Kasumi-1 (cell line): Measurements from ENCODE around the gene AKR1A1.
"Not testable (repeated sequence)": the region's sequence is repeated elsewhere in the genome, so short reads cannot be mapped to it uniquely, and the experiment has no call there.

Source experiments
- DNase-seq, 2 experiments: peaks; one replicate each; lab custom pipeline; 2025; lab: John Stamatoyannopoulos, UW

The AKR1A1 gene

DNA sequence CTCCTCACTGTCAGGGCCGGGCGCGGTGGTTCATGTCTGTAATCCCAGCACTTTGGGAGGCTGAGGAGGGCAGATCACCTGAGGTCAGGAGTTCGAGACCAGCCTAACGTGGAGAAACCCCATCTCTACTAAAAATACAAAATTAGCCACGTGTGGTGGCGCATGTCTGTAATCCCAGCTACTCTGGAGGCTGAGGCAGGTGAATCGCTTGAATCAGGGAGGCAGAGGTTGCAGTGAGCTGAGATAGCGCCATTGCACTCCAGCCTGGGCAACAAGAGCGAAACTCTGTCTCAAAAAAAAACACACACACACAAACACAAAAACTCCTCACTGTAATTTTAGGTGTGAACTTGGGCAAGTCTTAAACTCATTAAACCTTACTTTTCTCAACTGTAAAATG lies 26.7 kb upstream of the AKR1A1 start:
- DNase-seq = not testable (repeated sequence)

DNA sequence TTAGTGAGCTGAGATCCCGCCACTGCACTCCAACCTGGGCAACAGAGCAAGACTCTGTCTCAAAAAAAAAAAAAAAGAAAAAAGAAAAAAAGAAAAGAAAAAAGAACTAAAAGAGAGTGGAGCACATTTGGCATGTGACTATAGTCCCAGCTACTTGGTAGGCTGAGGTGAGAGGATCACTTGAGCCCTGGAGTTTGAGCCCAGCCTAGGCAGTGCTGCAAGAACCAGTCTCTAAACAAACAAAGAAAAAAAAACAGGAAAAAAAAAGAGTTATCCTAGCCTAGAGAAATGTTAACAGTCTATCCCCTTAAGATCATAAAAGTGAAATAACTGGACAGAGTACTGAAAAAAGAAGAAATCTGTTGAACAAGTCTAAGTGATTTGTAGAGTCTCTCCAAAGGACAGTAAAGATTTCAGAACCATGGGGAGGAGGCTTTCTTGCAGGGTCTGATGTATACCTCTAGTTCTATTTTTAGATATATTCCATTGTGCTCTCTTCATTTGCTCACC lies 24.4 kb upstream of the AKR1A1 start:
- no peak for DNase-seq

DNA sequence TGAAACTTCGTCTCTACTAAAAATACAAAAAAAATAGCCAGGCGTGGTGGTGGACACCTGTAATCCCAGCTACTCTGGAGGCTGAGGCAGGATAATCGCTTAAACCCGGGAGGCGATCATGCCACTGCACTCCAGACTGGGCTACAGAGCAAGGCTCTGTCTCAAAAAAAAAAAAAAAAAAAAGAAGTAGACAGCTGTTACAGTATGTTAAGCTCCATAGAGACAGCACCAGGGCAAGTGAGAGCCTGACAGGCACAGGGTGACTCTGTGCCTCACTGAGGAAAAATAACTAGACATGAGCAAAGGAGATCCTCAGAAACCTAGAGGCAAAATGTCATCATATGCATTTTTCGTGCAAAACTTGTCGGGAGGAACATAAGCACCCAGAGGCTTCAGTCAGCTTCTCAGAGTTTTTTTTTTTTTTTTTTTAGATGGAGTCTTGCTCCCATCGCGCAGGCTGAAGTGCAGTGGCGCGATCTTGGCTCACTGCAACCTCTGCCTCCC lies 19.9 kb upstream of the AKR1A1 start:
- no peak for DNase-seq

DNA sequence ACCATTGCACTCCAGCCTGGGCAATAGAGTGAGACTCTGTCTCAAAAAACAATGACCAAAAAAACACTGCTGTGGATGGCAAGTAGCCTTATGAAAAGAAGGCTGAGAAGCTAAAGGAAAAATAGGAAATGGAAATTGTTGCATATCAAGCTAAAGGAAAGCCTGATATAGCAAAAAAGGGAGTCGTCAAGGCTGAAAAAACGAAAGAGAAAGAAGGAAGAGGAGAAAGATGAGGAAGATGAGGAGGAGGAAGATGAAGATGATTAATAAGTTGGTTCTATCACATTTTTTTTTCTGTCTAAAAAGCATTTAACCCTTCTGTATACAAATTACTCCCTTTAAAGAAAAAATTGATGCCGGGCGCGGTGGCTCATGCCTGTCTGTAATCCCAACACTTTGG lies 18.8 kb upstream of the AKR1A1 start:
- no peak for DNase-seq

DNA sequence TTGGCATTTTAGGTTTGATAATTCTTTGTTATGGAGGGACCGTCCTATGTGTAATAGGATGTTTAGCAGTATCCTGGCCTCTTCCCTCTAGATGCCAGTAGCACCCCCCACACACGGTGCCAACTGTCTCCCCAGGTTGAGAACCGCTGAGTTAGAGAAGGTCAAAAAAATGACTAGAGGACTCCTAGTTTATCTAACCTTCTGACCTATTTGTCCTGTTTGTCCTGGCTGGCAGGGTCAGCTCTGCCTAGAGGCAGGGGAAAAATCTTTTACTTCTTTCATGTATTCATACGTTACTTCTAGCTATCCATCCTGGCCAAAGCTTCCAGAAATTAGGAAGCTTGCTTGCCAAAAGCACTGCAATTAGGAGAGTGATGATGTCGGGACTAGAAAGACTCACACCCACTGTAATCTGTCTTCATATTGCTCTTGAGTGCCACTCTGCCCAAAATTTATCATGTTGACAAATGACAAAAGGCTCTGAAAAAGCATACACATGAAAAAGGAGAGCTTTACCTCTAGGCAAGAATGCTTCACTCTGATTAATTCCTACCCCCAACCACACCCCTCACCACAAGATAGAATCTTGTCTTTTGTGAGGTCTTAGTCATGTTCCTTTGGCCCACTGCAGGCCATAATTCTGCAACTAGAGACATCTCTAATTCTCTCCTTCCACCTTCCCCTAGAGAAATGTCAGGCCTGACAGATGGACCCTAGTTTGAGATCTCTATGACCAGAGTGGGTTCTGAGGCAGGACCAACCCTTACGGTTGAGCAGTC lies 14.4 kb upstream of the AKR1A1 start:
- no peak for DNase-seq

DNA sequence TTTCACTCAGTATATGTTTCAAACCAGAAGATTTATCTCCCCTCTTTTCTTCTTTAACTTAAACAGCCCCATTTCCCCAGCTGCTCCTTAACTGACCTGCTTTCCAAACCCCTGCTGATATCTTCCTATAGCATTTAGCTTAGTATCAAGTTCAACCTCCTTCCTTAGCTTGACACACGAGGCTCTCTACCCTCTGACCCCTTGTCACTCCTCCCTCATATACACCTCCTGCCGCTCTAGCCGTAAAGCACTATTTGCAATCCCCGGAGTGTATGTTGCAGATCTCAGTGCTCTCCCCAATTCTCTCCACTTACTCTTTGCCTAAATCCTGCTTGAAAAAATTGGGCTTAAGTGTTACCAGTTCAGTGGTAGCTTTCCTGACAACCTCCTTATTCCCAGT lies 13.7 kb upstream of the AKR1A1 start:
- no peak for DNase-seq

DNA sequence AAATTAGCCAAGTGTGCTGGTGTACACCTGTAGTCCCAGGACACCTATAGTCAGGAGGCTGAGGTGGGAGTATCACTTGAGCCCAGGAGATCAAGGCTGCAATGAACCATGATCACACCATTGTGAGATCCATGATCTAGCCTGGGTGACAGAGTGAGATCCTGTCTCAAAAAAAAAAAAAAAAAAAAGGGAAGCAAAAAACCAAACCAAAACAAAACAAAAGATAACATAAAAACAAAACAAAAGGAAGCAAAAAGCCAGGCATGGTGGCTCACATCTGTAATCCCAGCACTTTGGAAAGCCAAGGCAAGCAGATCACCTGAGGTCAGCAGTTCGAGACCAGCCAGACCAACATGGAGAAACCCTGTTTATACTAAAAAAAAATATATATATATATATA lies 9.4 kb upstream of the AKR1A1 start:
- DNase-seq = no peak

DNA sequence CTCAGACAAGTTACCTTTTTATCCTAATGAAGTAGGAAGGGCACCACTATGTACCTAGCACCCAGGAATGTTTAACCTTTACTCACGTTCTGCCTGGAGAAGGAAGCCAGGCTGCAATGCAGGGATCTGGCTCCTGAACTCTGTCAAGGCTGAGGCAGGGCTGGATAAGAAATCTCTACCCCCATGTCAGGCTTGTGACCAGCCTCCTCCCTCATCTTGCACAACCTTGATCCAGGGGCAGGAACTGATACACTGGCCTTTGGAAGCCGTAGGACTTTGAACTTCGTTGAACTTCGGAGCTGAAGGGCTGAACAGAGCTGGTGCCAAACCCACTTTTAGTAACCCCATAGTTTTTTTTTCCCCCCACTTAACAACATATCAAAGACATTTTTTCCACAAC lies 8.0 kb upstream of the AKR1A1 start:
- no peak for DNase-seq

DNA sequence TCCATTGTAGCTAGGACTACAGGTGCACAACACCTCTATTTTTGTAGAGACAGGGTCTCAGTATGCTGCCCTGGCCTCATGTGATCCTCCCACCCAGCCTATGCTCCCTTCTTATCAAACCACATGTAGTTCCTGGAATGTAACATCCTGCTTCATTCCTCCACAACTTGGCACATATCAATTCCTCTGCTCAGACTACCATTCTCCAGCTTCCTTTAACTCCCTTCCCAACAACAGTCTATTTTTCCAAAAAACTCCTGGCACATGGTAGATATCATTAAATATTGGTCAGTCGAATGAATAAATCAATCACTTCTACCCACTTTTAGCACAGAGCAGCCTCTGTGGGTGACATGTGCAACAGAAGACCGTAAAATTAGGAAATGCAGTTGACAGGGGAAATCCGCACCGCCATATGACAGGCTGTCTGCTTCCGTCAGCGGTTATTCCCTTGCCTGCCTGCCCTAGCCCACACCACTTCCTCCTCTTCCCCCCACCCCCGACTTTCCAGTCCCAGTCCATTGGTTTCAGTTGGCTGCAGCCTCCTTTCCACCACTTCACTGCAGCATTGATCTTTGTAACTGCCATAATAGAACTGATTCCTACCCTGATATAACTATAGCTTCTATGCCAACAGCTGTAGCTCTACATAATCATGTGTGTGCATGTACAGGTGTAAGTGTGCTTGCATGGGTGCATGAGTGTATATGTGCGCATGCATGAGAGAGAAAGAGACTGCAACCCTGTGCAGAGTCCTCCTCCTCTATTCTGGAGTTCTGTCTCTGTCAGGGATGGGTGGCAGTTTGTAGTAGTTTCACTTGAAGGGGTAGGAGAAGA lies 6.8 kb upstream of the AKR1A1 start:
- peak; percentile 99 for DNase-seq

DNA sequence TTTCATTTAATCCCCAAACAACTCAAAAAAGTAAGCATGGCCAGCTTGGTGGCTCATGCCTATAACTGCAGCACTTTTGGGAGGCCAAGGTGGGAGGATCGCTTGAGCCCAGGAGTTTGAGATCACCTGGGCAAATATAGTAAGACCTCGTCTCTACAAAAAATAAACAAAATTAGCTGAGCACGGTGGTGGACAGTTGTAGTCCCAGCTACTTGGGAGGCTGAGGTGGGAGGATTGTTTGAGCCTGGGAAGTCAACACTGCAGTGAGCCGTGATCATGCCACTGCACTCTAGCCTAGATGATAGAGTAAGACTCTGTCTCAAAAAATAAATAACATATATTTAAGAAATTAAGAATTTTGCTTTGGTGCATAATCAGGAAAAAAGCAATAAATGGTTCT lies 6.1 kb upstream of the AKR1A1 start:
- no peak for DNase-seq

DNA sequence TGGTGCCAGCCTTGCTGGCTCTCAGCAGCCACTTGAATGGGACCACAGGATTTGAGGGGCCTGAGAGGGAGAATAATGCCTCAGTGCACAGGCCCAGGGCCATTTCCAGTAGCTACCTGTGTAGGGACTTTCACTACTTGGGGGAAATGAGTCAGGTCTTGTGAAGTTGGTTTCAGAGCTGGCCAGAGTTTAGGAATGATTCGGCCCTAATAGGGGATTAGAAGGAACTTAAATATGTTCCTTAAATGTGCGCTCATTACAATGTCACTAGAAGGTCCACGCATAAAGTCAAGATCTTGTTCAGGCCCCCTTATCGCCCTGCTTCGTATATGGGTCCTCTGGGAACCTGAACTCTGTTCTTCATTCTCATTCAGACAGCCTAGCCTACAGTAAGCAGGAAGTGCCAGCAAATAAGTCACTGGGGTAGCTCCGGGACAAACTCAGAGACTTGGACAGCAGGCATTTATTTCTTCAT lies 5.6 kb upstream of the AKR1A1 start:
- no peak for DNase-seq

DNA sequence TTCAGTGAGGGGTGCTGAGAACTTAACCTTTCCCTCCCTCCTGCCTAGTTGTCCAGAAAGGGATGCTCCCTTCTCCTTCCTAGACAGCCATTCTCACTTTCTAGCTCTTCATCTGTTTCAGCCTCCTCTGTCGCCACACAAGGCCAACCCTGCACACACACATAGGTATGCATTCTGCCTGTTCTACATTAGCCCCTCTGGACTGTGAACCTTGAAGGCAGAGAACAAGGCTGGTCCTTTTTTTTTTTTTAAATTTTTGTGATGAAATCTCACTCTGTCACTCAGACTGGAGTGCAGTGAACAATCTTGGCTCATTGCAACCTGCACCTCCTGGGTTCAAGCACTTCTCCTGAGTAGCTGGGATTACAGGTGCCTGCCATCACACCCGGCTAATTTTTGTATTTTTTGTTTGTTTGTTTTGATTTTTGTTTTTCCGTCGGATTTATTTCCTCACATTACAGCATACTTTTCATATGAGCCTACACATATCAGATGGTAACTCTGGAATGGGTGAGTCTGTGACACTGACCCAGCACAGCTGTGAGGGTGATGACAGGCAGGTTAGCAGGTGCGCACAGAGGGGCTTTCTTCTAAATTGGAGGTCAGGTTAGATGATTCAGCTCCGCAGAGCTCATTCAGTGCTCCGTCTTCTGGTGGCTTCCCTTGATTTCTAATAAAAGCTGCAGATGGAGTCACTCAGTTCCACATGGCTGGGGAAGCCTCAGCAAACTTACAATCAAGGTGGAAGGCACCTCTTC lies 4.9 kb upstream of the AKR1A1 start:
- DNase-seq = no peak

DNA sequence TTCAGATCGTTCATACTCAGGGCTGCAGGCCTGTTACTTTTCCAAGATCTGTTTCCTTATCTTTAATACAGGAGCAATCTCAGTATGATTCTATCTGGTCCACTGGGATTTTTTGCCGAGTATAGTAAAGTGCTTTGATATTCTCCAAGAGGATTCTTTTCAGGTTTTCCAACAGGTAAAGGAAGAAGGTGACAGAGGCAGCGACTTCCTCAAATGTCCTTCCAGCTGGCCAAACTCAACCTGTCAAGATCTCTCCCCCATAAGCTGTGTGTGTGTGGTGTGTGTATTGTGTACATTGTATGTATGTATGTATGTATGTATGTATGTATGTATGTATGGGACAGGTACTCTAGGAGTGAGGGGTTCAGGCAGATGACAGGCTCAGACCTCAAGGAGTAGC lies 1.1 kb downstream of the AKR1A1 start:
- no peak for DNase-seq

DNA sequence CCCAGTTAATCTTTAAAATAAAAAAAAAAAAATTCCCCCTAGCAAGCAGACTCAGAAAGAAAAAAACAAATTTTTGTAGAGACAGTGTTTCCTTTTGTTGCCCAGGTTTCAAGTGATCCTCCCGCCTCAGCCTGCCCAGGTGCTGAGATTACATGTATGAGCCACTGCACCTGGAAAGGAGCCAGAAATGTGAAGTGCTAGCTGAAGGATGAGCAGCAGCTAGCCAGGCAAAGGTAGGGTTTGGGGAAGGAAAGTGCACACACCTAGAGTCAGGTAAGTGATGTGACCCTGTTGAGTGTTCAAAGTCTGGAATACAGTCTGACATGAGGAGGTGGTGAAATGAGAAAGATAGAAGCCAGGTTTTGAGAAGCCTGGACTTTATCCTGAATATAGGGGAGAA lies 1.7 kb downstream of the AKR1A1 start:
- DNase-seq = no peak

DNA sequence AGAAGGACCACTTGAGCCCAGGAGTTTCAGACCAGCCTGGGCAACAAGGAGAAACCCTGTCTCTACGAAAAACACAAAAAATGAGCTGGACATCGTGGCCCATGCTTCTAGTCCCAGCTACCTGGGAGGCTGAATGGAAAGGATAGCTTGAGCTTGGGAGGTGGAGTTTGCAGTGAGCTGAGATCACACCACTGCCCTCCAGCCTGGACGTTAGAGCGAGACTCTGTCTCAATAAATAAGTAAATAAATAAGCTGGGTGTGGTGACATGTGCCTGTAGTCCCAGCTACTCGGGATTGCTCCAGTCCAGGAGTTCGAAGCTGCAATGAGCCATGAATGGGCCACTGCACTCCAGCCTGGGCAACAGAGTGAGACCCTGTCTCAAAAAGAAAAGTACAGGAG lies 3.6 kb downstream of the AKR1A1 start:
- no peak for DNase-seq

DNA sequence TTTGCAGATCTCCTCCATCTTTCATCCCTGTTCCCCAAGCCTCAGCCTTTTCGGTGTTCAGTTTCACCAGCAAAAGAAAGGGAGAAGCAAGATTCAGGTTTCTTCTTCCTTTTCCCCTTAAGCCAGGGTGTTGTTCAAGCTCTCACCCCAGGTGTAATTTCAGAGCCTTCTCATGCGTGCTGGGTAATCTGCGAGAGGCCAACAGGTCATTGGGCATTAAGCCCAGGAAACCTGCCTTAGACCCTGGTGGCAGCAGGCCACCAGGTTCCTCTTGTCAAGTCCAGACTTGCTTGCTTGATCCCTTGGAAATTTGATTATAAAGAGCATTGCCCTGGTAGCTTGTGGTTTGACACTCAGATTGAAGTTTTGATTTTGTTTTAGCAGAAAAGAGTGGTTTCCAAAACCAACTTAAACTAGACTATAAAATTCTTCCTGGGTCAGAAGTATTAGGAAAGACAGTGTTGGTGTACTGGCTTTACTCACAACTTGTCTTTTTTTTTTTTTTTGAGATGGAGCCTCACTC lies 6.9 kb downstream of the AKR1A1 start:
- no peak for DNase-seq

DNA sequence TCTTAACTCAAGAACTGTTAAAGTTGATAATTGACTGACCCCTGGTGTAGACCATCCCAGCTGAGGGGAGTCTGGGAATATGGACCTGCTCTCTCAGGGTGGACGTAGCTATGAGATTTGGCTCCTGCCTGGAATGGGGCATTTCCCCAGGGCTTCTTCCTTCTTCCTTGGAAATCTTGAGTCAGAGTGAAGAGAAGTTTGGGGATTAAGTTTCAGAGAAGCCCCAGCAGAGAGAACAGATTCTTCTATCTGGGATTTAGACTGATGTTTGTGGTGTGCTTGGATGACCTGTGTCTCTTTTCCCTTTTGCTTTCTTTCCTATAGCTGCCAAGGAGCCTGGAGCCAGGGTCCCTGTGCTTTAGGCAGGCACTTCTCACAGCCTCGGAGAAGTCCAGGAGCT lies 13.2 kb downstream of the AKR1A1 start:
- no peak for DNase-seq

DNA sequence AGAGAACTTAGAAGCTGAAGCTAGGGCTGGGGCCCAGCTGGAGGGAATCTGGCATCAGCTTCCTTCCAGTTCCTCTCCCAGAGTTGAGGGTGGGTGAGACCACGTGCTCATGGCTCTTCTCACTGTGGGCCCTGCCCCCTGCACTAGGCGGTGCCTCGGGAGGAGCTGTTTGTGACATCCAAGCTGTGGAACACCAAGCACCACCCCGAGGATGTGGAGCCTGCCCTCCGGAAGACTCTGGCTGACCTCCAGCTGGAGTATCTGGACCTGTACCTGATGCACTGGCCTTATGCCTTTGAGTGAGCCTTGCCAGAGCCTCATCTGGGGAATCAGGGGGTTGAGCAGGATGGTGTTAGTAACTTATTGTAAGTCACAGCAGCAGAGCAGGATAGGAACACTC lies 16.1 kb downstream of the AKR1A1 start:
- peak; percentile 40 to 55 for DNase-seq

DNA sequence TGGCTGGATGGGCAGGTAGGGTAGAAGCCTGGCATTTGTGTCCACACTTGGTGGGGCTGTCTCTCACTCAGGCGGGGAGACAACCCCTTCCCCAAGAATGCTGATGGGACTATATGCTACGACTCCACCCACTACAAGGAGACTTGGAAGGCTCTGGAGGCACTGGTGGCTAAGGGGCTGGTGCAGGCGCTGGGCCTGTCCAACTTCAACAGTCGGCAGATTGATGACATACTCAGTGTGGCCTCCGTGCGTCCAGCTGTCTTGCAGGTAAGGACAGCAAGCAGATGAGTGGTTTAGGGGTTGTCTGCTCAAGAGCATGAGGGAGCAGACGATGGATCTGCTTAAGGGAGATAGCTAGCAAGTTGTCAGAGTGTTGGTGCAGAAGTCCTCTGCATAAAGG lies 17.3 kb downstream of the AKR1A1 start:
- DNase-seq = no peak

DNA sequence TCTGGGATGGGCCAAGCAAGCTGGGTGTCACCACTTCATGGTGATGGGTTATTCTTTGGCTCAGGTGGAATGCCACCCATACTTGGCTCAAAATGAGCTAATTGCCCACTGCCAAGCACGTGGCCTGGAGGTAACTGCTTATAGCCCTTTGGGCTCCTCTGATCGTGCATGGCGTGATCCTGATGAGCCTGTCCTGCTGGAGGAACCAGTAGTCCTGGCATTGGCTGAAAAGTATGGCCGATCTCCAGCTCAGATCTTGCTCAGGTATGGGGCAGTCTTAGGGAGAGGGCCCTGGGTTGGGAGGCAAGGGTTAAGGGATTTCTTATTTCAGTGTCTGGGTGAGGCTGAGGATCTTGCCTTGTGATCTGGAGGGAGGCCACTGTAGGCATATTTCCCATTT lies 17.8 kb downstream of the AKR1A1 start:
- no peak for DNase-seq

DNA sequence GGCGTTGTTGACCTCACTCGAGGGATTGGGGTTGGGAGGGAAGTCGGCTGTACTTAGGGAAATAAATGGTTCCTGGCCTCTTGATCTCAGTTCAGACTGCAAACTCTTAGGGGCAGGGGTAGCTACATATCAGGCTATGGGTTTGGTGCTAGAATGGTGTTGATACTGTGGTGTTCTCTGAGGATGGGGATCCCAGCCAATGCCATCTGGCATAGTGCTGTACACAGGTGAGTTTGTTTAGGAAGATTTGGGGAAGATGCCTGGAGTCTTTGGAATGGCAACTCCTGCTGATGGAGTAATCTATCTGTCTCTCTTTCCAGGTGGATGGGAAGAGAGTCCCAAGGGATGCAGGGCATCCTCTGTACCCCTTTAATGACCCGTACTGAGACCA lies 18.9 kb downstream of the AKR1A1 start:
- no peak for DNase-seq

DNA sequence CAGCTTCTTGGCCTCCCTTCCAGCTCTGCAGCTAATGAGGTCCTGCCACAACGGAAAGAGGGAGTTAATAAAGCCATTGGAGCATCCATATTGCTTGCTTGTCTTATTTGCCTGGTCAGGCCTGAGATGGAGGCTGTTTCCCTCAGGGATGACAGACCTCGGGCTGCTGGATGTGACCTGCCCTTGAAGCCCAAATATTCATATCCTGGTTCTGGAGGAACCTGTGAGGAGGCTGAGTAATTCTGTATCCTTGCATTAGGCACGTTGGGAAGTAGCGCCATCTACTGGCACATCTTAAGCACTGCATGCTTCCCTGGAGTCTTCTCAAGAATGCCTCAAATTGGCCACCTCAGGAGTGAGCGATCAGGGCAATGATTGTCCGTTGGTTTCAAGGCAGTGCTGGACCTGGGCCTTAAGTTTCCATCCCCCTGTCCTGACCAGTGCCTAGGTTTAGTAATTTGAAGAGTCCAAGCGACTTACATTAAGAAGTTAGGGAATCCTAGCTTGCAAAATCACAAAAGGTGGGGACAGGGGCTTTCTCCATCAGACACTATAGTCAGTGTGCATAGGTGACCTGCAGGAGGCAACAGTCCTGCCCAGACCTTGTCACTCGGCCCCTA lies 19.4 kb downstream of the AKR1A1 start:
- peak; percentile 77 for DNase-seq
